ENCODE data around the gene C2.

C2 gene

GRCh38 chr6:31898383-31899011, 29.0 kb upstream of the C2 start:
- peak; percentile 44 for DNase-seq (ENCODE audit: low read depth)
- peak overlapping the region; percentile 95 for H3K4me3 ChIP-seq (ENCODE audit: control insufficient read depth, low read depth, low read length)
- TF ChIP-seq CTCF (conservative IDR thresholded peaks at IDR 0.05; ENCODE audit: control insufficient read depth, insufficient read depth, low read depth, low read length) = no peak

GRCh38 chr6:31899215-31899614, 28.3 kb upstream of the C2 start:
- TF ChIP-seq CTCF (conservative IDR thresholded peaks at IDR 0.05; ENCODE audit: control insufficient read depth, insufficient read depth, low read depth, low read length) = no peak
- DNase-seq (ENCODE audit: low read depth) = no peak
- H3K4me3 ChIP-seq (ENCODE audit: control insufficient read depth, low read depth, low read length) = no peak overlapping the region

- no peak overlapping the region for H3K4me3 ChIP-seq (ENCODE audit: control insufficient read depth, low read depth, low read length)
- DNase-seq (ENCODE audit: low read depth) = no peak
- no peak for TF ChIP-seq CTCF (conservative IDR thresholded peaks at IDR 0.05; ENCODE audit: control insufficient read depth, insufficient read depth, low read depth, low read length)
These were observed 27.4 kb upstream of the C2 start for GRCh38 chr6:31899882-31900722.

- DNase-seq (ENCODE audit: low read depth) = no peak
- TF ChIP-seq CTCF (conservative IDR thresholded peaks at IDR 0.05; ENCODE audit: control insufficient read depth, insufficient read depth, low read depth, low read length) = no peak
- peak overlapping the region; percentile 60 for H3K4me3 ChIP-seq (ENCODE audit: control insufficient read depth, low read depth, low read length)
These were observed 26.6 kb upstream of the C2 start for GRCh38 chr6:31900917-31901414.

- DNase-seq (ENCODE audit: low read depth) = peak; percentile 40
- peak overlapping the region; percentile 60 for H3K4me3 ChIP-seq (ENCODE audit: control insufficient read depth, low read depth, low read length)
- TF ChIP-seq CTCF (conservative IDR thresholded peaks at IDR 0.05; ENCODE audit: control insufficient read depth, insufficient read depth, low read depth, low read length) = no peak
These were observed 26.0 kb upstream of the C2 start for GRCh38 chr6:31901415-31901952.

GRCh38 chr6:31901953-31902643, 25.4 kb upstream of the C2 start, which contains the start of gene ZBTB12:
ZBTB12 (minus strand) TSS chr6:31902086; CDS start chr6:31901305, 781 bp downstream.
- DNase-seq (ENCODE audit: low read depth) = peak; percentile 92
- TF ChIP-seq CTCF (conservative IDR thresholded peaks at IDR 0.05; ENCODE audit: control insufficient read depth, insufficient read depth, low read depth, low read length) = no peak

More at GRCh38 chr6:31901953-31902643, 25.4 kb upstream of the C2 start, which contains the start of gene ZBTB12:
- H3K4me3 ChIP-seq (ENCODE audit: control insufficient read depth, low read depth, low read length) = peak within 1 kb of the TSS; percentile 60
